HG03135 (cell line): ENCODE results near the gene MTA3.

Experiments
- ATAC-seq: cut with Tn5 transposase; IDR thresholded peaks from one replicate; pipeline ENCODE4 v1.9.1; 2021; ENCODE audit warnings: mild to moderate bottlenecking, moderate library complexity; ENCODE audit not compliant: unreplicated experiment

MTA3 gene

DNA sequence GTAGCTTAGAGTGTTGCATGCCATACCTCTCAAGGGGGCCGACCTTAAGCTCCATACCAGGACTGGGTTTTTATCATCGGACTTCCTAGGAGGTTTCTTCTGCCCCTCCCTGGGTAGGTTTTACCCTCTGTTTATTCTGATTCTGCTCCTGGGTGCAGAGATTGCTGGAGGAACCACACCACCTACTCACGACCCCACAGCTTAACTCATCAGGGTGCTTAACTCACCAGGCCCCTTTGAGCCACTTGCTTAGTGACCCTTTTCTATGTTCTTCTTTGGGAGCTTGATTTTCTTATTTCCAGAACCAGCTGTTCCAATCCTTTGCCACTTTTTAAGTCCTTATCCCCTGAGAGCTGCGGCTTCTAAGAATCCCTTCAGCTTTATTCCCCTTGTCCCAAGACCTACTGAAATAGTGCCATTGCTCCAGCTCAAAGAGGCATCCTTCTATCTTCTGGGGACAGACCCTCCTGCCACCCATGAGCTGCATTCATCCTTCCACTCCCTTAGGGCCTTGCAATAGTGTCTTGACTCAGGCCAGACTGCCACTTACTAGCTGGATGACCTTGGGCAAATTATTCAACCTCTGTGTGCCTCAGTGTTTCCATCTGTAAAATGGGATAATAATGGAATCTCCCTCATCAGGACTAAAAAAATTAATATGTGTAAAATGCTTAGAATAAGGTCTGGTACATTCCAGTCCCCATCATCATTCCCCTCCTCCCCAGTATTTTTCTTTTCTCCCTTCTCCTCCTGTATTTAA lies 189.7 kb downstream of the MTA3 start:
- no peak for ATAC-seq

DNA sequence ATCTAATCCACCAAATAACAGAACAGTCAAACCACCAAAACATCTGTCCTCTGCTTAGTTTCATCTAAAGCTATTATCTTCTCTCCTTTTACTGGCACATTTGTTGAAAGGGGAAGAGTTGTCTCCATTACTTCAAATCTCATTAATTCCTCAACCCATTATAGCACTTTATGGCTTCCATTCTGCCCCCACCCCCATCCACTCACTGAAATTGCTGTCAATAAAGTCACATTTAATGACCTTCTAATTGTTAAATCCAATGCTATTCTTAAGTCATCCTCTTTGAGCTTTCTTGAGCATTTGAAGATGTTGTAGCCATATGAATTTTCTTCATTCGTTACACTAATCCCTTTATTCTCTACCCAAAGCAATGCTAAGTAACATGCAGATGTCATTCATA lies 190.3 kb downstream of the MTA3 start:
- ATAC-seq = no peak

DNA sequence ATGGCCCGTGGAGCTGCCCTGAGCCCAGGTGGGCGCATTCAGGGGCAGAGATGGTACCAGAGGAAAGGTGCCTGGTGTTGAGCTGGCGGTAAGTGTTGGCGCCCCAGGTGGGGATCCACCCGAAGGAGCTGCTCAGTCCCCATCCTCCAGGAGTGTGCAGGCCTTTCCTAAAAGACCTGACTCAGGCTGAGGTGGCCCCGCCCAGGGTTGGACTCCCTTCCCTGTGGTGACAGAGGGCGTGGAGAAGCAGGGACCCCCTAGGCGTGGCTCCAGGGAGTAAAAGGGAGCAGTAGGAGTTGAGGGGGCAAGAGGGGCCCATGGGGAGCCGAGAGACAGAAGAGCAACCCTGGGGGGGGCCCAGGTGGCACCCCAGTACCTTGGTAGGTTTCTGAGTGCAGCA lies 193.1 kb downstream of the MTA3 start:
- ATAC-seq = no peak

DNA sequence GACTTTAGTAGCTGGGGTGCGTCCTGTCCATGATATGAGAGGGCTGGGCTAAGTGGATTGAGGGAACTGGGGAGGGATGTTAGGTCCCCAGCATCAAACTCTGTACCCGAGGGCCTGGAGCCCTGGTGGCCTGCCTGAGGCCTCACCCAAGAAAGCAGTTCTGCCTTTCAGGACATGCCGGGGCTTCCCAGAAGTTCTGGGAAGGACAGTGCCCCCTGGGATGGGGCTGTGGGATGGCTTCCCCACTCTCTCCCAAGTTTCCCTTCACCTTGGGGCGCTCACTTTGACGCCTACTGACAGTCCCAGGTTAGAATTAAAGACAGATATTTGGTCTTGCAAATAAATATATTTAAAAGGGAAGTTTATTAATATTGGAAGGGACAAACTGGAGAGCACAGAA lies 193.7 kb downstream of the MTA3 start:
- ATAC-seq = no peak

DNA sequence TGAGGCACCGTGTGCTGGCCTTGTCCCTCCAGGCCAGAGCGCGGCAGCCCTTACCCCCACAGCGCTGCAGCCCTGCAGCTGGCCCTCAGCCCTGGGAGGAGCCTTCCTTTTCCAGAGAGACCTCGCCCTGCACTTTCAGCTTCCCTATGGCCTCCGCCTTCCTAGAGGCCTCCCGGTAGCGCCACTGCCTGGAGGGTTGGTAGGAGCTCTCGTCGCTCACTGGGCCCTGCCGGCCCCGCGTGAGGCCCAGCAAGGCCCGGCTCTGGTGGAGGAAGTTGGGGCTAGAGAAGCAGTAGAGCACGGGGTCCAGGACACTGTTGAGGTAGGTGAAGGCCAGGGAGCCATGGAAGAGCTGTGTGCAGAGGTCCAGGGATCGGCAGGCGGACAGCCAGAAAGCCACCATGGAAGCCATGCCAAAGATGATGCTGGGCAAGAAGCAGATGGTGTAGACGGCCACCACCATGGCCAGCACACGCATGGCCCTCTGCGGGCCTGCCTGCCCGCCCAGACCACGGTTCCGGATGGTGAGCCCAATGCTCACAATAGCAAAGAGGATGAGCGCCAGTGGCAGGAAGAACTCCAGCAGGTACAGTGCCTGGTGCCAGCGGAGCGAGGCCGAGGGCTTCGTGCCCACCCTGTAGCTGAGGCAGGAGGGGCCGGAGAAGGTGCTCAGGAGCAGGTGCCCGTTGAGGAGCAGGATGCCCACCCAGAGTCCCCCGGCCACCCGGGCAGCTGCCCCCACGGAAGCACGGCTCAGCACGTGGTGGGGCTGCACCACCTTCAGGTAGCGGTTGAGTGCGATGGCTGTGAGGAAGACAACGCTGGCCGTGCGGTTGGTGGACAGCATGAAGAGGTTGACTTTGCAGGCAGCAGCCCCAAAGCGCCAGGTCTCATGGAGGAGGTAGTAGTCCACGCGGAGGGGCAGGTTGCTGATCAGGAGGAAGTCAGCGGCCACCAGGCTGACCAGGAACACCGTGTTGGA lies 194.7 kb downstream of the MTA3 start:
- ATAC-seq = no peak

DNA sequence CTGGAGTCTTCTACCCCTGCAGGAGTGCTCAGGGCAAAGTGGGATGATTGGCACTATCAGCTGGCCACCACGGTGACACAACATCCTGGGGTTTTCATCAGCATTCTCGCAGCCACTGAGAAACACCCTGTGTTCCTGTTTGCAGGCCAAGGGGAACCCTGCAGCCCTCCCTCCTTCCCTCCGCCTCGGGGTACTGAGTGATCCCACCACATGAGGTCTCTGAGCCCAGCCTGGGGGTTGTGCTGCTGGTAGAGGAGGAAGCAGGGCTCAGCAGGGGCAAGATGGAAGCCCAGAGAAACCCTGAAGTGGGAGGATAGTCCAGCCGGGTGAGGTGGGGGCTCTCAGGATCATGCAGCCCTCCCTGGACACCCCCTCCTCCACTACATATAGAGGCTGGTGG lies 195.7 kb downstream of the MTA3 start, which contains the start of gene OXER1:
Gene OXER1 (minus strand): TSS at position 40 of the 400 bp plus-strand sequence. CDS start 73 bp downstream, outside the sequence.
- no peak for ATAC-seq

DNA sequence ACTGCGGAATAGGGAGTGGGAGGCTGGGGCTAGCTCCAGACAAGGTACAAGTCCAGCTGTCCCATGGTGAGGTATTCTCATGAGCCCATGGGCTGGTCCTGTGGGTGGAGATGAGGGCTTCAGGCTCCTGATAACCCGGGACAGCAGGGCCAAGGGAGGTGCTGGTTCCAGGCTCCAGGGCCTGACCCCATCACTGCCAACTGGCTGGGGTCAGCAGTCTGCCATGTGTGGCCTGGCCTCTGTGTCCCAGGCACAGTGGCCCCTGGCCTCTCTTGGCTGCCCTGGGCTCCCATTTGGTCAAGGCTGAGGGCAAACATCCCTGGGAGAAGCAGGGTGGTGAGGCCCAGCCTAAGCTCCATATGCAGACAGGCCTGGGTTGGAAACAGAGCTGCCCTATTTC lies 196.5 kb downstream of the MTA3 start:
- ATAC-seq = no peak

DNA sequence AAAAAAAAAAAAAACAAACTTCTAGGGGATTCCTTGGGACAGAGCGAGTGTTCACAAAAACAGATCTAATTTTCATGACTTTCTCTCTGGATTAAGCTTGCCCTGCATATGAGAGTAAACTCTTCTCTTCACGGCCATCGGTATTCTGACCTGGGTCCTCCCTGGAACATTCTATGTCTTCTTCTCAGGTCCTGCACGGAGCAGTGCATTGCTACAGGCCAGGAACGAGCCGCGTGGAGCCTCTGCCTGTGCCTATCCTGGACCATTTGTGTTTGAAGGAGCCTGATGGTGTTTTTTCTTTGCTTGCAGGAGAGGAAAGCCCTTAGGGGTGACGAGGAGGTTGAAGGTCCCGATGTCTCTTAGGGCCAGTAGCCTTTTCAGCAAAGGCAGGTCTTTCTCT lies 197.3 kb downstream of the MTA3 start:
- ATAC-seq = no peak

DNA sequence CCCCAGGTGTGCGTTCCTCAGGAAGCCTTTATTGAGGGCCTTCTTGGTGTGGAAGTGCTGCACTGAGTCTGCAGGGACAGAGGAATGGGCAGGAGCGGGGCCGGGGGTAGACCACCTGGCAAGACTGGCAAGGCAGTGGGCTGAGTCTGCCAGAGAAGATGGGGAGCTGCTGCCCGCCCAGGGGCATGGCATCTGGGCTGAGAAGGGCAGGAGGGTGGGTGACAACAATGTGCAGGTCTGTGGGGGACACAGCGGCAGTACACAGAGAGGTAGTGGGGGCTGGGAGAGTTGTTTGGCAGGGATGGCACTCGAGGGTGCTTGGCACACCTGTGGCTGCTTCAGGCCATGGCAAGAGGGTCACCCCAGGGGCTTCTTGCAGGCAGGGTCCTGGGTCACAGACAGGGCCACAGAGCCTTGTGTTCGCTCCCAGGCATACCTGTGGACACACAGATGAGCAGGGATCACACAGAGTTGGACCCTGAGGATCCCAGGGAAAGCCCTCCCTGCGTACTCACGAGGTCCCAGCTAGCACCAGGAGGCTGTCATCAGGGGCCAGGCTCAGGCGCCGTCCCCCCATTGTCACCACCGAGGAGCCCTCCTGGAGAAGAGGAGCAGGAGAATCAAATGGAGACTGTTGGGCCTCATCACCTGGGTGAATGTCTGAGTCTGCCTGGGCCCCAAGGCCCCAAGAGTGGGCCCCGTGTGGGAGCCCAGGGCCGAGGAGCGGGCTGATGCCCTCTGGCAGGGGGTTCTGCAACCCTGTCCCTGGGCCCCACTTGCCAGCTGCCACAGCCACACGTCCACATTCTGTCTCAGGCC lies 198.9 kb downstream of the MTA3 start:
- no peak for ATAC-seq

DNA sequence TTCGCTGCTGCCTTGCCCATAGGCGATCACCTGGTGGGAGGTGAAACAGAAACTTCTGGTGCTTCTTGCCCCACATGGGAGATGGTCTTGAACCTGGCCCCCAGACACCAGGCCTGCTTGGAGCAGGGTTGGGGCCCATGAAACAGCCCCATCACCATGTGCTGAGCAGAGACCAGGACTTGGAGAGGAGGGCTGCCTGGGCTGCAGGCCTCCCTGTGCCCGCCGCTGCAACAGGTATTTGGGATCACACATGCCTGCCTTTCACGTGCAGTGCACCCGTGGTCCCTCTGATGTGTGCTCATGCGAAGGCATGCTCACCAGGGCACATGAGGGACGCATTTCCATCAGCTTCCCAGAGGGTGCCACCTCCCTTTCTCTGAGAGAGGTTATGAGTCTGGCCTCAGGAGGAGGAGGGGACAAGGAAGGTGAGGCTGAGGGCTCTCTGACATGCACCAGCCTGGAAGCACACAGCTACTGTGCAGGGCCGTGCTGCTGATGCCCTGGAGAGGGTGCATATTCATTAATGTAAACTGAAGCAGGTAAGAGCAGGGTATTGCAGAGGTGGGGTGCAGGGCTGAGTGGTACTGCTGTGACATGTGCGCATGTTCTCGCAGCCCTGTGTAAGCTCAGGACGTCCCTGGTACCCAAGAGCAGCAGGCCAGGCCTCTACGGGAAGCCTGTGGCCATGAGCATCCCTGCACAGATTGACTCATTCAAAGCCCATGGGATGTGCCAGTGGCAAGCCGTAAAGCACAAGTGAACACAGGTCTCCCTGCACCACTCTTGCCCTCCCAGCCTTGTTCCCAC lies 199.7 kb downstream of the MTA3 start:
- no peak for ATAC-seq

DNA sequence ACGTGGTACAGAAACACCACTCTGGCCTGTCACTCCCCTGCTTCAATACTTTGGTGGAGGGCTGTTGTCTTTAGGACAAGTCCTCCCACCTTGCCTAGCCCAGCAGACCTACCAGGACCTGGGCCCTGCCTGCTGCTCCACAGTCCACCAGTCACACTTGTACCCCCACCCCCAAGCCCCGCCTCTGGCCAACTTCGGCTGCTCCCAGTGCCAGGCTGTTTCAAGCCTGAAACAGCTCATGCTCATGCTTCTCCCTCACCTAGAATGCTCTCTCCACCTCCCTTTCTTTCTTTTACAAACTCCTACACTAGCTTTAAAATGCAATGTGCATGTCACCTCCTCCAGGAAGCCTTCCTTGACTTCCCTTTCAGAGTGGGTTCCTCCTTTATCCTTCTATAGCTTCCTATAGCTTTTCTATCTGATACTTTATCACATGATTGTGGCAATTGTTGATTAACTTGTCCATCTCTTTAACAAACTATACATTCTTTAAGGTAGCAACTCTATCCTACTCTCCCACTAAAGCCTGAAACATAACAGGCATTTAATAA lies 200.3 kb downstream of the MTA3 start:
- no peak for ATAC-seq

DNA sequence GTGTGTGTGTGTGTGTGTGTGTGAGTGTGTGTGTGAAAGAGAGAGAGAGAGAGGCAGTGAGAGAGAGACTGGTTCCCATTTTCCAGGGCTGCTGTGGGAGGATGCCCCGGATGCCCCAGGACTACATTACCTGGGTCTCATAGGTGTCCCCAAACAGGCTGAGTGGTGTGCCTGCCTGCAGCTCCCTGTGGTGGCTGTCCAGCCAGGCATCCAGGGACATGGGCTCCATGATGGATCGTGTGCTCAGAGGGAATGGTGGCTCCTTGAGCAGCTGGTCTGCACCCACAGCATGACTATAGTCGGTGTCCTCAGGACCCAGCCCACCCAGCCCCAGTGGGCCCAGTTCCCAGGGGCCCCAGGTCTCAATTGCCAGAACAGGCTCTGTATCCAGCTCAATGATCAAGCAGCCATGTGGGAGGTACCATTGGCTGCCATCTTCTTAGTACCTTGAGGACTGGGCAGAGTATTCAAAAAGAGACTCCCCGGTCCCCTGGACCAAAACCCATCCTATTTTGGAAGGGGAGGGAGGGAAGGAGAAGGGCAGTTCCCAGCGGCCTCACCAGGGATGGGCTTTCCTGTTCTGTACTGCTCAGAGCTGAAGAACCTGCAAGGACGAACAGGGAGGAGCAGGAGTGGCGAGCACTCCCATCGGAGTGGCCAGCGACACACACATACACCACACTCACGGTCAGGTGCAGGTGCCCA lies 201.3 kb downstream of the MTA3 start:
- ATAC-seq = no peak

DNA sequence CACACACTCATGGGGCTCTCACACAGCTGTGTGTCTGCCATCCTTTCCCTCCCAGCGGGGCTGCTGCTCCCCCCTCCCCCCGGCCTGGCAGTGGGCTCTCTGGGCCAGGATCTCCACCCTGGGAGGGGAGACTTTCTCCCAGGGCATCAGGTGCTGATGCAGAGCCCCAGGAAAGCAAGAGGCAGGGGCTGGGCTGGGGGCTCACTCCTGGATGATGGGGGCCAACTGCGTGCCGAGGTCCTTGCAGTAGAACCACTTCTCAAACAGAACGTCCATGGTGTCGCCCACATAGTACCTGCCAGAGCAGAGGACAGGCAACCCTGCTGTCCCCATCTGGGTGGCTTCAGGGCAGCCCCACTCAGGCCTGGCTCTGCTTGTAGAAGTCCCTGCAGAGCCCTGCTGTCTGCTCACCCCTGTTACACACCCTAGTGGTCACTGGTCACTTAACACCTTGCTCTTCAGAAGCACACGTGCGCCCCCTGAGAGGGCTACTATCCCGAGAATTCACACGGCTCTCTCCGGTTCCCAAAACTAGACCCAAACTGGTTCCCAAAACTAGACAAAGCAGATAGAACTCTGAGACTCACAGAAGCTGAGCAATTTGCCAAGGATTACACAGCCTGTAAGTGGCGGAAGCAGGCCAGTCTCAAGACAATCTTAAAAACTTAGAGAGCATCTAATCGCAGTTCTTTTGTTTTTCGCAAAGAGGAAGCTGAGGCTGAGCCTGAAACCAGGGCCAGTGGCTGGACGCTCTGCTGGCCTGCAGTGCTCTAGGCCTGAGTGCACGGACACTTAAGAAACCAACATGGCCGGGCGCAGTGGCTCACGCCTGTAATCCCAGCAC lies 202.1 kb downstream of the MTA3 start:
- peak; percentile 62 for ATAC-seq

DNA sequence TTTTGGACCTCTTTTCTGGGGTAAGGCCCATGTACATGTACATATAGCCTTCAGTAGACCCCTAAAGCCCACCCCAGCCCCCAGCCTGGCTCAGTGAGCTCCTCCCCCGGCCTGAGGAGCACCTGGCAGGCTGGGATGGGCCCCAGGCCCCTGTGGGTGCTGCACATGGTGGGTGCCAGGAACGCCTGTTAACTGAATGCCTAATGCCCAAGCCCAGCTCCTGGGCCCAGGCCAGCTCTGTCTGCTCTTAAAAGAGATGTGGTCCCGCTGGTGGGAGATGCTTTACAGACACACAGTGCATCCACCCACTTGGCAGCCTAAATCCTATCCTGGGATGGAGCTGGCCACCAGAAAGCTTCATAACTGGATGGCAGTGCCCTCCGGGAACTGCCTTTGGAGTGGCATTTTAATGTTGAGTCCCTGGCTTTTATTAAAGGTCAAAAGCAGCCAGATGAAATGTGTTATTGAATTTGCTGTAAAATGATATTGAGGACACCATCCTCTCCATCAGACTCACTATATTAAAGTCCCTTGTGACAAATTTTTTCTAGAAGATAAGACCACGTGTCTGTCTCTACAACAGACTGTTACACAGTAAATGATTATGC lies 203.2 kb downstream of the MTA3 start:
- no peak for ATAC-seq

DNA sequence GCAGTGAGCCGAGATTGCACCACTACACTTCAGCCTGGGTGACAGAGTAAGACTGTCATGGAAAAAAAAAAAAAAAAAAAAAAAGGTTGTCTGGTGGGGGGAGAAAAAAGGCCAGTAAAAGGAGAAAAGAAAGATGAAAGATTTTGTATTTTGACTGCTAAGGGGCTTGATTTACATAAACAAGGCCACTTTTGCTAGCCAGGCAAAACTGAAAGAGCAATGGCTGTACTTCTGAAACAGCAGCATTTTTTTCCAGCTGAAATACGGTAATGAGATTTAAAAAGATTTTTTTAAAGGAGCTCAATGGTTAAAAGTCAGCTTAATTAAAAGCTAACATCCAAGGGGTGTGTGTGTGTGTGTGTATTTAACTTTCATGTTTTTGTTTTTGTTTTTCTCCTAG lies 206.8 kb downstream of the MTA3 start:
- ATAC-seq = no peak

DNA sequence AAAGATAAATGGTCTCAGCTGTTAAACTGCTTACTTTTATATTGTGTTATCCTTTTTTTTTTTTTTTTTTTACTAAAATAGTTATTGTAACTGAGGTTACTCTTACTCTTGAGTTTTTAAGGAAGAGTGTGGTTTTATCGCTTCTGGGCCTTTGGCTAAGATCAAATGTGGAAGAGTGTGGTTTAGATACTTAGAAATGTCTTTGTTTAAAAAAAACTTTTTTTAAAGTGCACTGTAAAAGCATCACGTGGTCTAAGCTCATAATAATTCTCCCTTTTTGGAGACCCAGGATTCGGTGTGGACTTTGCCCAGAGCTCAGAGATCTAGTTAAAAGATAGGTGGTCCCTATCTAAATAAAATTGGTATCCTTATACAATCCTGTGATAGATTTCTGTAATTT lies 207.4 kb downstream of the MTA3 start:
- no peak for ATAC-seq

DNA sequence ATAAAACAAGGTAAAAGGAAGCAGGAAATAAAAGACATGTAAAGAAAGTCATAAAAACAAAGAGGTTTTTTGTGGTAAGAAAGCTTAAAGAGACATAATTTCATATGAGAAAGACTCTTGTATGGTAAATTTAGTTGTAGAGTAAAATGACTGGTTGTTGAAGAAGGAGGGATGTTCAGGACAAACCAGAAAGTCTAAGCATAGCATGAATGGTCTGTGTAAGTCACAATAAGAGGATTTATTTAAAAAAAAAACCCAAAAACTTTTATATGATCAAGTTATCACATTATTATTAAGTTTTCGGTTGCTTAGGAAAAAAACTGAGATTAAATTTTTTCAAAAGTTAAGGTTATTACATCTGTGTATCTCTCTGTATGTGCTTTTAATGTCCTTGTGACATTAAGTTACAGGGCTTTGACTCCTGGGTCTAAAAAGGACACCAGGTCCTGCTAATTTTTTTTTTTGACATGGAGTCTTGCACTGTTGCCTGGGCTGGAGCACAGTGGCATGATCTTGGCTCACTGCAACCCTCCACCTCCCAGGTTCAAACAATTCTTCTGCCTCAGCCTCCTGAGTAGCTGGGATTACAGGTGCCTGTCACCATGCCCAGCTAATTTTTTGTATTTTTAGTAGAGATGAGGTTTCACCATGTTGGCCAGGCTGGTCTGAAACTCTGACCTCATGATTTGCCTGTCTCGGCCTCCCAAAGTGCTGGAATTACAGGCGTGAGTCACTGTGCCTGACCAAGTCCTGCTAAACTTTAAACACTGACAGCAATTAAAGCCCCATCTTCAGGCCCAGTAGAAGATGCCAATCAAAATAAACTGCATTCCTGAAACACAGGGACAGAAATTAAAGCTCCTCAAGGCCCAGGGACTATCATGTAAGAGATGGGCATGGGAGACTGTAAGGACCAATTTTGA lies 209.7 kb downstream of the MTA3 start:
- ATAC-seq = no peak
